Central memory CD8-positive, alpha-beta T cell (primary cell): ENCODE results near the gene REELD1.

Source experiments
- ATAC-seq: fragments of 150-1000 bp; cut with Tn5 transposase; replicated peaks from 2 replicates; pipeline ENCODE4 v1.10.0; 2022; ENCODE audit warnings: mild to moderate bottlenecking, moderate FRiP score, moderate number of reproducible peaks; ENCODE audit not compliant: poor library complexity, severe bottlenecking; ENCODE audit errors: extremely low read depth
- DNase-seq, 2 donors: peaks; one replicate each; pipeline ENCODE4 v3.0.0; 2021; ENCODE audit warnings: low spot score in 2 of 2
- H3K27ac Mint-ChIP-seq: one replicate; pipeline ENCODE4 v1.8.0; 2022; ENCODE audit warnings: low read depth, mild to moderate bottlenecking, moderate library complexity, mixed read lengths
- H3K27me3 Mint-ChIP-seq: one replicate; pipeline ENCODE4 v1.8.0; 2022; ENCODE audit warnings: mixed read lengths
- H3K36me3 Mint-ChIP-seq: one replicate; pipeline ENCODE4 v1.8.0; 2022; ENCODE audit warnings: mild to moderate bottlenecking, moderate library complexity, mixed read lengths; ENCODE audit not compliant: insufficient read depth
- H3K4me1 Mint-ChIP-seq: one replicate; pipeline ENCODE4 v1.8.0; 2022; ENCODE audit warnings: mixed read lengths
- H3K4me3 Mint-ChIP-seq: one replicate; pipeline ENCODE4 v1.8.0; 2022; ENCODE audit warnings: mild to moderate bottlenecking, moderate library complexity, mixed read lengths
- H3K9me3 Mint-ChIP-seq: one replicate; pipeline ENCODE4 v1.8.0; 2022; ENCODE audit warnings: mixed read lengths

REELD1 gene

DNA sequence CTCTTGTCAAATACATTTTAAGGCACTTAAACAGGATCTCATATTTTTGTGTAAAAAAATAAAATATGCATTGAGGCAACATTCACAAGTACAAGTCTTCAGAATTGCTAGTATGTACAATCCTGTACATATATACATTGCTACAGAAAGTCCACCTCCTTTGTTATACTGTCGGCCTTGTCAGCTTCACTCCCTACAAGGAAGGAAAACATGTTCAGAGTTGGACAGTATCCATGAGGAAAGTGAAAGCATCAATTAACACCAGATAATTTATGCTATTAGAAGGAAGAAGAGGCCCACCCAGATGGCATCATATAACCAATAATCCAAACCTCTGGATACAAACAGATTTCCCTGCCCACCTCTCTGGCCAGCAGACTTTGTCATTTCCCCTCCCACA lies 42.0 kb downstream of the REELD1 start:
- Mint-ChIP-seq H3K9me3 (no peaks in the 10 kb centered on the region), H3K27ac (no peak overlapping the region), H3K36me3 (no peaks in the 10 kb centered on the region), H3K27me3 (no peaks in the 10 kb centered on the region), H3K4me3 (no peak overlapping the region), H3K4me1 (no peaks in the 10 kb centered on the region)
- DNase-seq (no peak), ATAC-seq (no peak)

DNA sequence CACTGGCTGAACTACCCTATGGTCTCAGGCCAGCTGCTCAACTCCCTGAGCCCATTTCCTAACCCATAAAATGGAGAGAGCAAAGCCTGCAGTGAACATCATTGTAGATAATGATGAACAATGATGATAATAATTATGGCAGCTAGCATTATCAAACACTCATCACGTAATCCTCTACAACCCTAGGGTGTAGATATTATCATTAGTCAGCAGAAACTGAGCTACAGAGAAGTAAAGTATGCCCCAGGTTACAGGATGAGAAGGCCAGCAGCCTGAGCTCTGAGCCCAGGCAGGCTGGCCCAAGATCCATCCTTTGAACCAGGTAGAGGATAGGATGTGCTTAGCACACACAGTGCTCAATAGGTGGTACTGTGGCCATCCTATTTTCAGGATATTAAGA lies 43.2 kb downstream of the REELD1 start:
- H3K36me3 Mint-ChIP-seq, result no peaks in the 10 kb centered on the region
- ATAC-seq (no peak), DNase-seq (no peak)
- no peaks in the 10 kb centered on the region for H3K4me1 Mint-ChIP-seq
- no peak overlapping the region for H3K27ac Mint-ChIP-seq
- no peaks in the 10 kb centered on the region for H3K9me3 Mint-ChIP-seq
- no peaks in the 10 kb centered on the region for H3K27me3 Mint-ChIP-seq
- H3K4me3 Mint-ChIP-seq, result no peak overlapping the region

DNA sequence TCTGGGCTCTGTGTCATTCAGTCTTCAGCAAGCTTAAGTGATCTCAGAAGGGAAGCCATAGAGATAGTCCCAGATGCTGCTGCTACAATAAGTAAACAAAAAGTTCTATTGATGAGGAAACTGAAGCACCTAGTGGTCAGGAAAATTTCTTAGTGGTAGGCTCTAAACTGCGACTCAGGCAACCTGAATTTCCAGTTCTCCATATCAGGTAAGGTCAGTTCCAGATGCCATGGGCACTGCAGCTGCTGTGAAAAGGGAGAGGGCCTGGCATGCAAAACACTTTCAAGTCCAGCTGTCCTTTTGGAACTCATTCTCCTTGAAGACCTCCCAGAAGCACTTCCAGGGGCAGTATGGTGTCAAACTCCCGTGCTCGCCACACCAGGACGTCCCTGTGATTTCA lies 46.2 kb downstream of the REELD1 start:
- Mint-ChIP-seq H3K27ac (no peak overlapping the region), H3K4me1 (no peaks in the 10 kb centered on the region), H3K9me3 (no peaks in the 10 kb centered on the region), H3K36me3 (no peaks in the 10 kb centered on the region), H3K27me3 (no peaks in the 10 kb centered on the region), H3K4me3 (no peak overlapping the region)
- no peak for ATAC-seq
- DNase-seq, result no peak

DNA sequence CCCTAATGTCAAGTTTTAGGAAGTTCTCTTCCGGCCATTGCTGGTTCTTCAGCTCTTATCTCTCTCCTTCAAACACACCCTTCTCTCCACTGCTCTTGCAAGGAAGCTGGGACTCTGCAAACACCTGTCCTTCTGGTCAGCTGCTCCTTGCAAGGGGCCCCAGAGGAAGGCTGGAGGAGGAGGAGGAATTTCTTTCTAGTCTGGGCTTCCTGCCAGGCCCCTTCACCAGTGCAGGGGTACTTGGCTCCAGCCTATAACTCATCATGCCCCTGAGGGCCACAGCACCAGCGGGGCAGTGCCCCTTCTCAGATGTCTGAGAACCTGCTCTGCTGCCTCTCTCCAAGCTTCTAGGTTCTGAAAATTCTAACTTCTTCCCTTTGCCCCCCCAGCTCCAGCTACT lies 46.7 kb downstream of the REELD1 start:
- H3K4me3 Mint-ChIP-seq, result no peak overlapping the region
- H3K27me3 Mint-ChIP-seq, result no peaks in the 10 kb centered on the region
- no peak overlapping the region for H3K27ac Mint-ChIP-seq
- no peak for ATAC-seq
- no peak for DNase-seq
- H3K4me1 Mint-ChIP-seq, result no peaks in the 10 kb centered on the region
- no peaks in the 10 kb centered on the region for H3K9me3 Mint-ChIP-seq
- H3K36me3 Mint-ChIP-seq, result peaks cover under 1% of the 10 kb centered on the region

DNA sequence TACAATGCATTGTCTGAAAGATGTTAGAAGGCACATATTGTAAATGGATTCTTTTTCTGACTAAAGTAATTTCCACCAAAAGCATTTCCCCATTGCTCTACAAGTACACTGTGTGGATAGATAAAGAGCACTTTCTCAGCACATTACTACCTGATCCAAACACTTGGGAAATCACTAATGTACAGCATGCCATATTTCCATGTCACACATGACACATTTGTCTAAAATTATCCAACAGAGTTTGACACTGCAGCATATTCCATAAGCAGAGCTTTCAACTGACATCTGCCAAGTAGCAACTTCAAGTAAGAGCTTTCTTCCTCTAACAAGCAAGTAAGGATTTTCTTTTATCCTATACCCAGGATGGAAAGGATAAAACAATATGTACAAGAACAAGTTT lies 49.5 kb downstream of the REELD1 start:
- Mint-ChIP-seq H3K27me3 (no peaks in the 10 kb centered on the region), H3K4me1 (no peaks in the 10 kb centered on the region), H3K9me3 (no peaks in the 10 kb centered on the region), H3K36me3 (peaks cover 2% of the 10 kb centered on the region), H3K27ac (no peak overlapping the region), H3K4me3 (no peak overlapping the region)
- ATAC-seq (no peak), DNase-seq (no peak)

DNA sequence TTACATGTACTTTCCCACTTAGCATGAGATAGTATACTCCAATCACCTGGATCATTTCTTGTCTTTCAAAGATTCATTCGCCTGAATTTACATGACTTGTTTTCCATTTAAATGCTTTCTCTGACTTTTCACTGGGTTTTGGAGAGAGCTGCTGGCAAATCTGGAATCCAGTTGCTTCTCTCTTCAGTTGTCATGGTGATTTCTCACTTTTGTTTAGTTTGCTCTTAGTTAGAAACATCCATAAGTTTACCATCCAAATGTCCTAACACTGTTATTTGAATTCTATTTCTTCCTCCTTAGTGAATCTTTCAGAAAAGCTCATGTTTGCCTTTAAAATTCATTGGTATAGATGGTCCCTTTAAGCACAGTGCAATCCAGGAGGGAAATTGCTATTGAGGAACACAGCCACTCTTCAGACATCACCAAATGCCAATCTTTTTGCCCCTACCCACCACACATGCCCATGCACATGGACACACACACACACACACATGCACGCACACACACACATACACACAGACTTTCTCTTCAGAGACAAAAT lies 51.7 kb downstream of the REELD1 start:
- DNase-seq (no peak), ATAC-seq (no peak)
- peaks cover 2% of the 10 kb centered on the region for H3K36me3 Mint-ChIP-seq
- no peaks in the 10 kb centered on the region for H3K4me1 Mint-ChIP-seq
- H3K4me3 Mint-ChIP-seq, result no peak overlapping the region
- H3K27me3 Mint-ChIP-seq, result no peaks in the 10 kb centered on the region
- no peaks in the 10 kb centered on the region for H3K9me3 Mint-ChIP-seq
- no peak overlapping the region for H3K27ac Mint-ChIP-seq

DNA sequence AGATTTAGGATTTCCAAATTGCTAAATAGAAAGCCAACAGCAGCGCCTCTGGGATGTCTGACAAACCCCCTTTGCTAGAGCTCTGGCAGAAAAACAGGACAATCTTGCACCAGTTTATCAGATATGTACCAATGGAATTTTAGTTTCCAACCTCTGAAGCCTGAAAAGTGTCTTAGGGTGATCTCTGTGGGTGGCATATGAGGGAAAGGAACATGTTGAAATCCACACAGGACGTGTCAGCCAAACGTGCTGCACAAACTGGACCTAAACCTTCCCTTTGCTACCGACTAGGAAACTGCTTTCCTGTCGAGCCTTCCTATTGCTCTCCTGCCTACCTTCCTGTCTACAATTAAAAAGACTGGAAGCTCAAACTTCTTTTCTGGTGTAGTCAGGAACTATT lies 53.5 kb downstream of the REELD1 start:
- Mint-ChIP-seq H3K27me3 (no peaks in the 10 kb centered on the region), H3K9me3 (no peaks in the 10 kb centered on the region), H3K36me3 (peaks cover 2% of the 10 kb centered on the region), H3K27ac (no peak overlapping the region), H3K4me3 (no peak overlapping the region), H3K4me1 (no peaks in the 10 kb centered on the region)
- ATAC-seq (no peak), DNase-seq (no peak)

DNA sequence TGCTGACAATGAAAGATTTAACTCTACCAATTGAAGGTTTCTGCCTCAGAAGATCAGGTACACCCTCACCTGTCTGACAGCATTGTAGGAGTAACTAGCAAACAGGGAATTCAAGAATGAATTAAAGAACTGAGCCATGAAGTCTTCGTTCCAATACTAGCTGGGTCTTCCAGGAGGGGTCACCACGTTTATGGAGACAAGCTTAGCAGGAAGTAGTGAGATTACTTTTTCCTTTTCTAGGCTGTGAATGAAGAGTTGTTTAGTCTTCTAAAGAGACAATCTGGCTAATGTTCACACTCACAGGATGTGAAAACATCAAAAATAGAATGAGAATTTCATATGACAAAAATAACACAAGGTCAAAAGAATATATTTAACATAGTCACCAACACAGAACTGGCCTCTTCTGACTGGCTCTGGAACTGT lies 54.9 kb downstream of the REELD1 start:
- no peak for ATAC-seq
- DNase-seq, result no peak
- Mint-ChIP-seq H3K27ac (no peak overlapping the region), H3K4me1 (no peaks in the 10 kb centered on the region), H3K27me3 (no peaks in the 10 kb centered on the region), H3K4me3 (no peak overlapping the region), H3K9me3 (no peaks in the 10 kb centered on the region), H3K36me3 (peaks cover 2% of the 10 kb centered on the region)

DNA sequence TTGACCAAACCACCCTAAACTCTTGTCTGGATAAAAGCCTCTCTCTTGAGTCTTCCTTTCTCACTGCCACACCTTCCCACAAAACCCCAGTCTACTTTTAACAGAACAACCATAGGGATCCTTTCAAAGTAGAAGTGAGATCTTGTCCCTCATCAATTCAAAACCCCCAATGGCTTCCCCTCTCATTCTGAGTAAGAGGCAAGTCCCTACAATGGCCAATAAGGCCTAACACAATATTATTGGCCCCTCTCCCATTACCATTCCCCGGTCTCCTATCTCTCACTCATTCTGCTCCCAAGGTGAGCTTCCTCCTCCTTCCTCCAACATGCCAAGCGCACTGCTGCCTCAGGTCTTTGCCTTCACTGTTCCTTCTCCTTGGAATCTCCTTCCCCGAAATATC lies 57.1 kb downstream of the REELD1 start:
- H3K27ac Mint-ChIP-seq, result no peak overlapping the region
- H3K36me3 Mint-ChIP-seq, result no peaks in the 10 kb centered on the region
- no peak for ATAC-seq
- no peaks in the 10 kb centered on the region for H3K9me3 Mint-ChIP-seq
- H3K4me1 Mint-ChIP-seq, result no peaks in the 10 kb centered on the region
- no peak overlapping the region for H3K4me3 Mint-ChIP-seq
- DNase-seq, result no peak
- no peaks in the 10 kb centered on the region for H3K27me3 Mint-ChIP-seq

DNA sequence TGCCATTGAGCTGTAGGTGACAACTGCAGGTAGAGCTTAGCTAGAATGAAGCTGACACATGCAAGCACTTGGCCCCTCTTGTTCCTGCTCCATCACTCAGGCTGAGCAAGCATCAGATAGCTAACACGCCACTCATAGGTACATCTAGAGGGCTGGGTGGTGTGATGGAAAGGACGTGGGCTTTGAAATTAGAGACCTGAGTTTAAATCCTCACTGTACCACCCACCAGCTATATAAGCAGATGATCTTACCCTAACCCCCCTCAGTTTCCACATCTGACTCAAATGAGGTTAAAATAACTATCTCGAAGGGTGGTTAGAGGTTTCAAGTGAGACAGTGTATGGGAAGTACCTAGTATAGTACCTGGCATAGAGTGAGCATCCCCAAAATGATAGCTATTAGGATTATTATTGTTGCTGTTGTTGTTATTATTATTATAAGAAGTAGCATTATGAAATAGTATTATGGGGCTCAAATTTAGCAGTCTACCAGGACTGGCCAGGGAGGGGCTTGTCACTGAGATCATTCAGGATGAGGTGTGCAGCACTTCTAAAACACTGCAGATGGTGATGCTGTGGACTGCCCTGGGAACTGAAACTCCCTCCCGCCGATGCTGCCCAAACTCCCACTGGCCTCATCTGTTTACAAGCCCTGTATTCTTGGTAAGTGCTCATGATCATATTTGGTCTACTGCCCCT lies 59.0 kb downstream of the REELD1 start:
- H3K36me3 Mint-ChIP-seq, result no peaks in the 10 kb centered on the region
- H3K27me3 Mint-ChIP-seq, result no peaks in the 10 kb centered on the region
- DNase-seq (no peak), ATAC-seq (no peak)
- H3K4me3 Mint-ChIP-seq, result no peak overlapping the region
- H3K27ac Mint-ChIP-seq, result no peak overlapping the region
- H3K4me1 Mint-ChIP-seq, result no peaks in the 10 kb centered on the region
- no peaks in the 10 kb centered on the region for H3K9me3 Mint-ChIP-seq

DNA sequence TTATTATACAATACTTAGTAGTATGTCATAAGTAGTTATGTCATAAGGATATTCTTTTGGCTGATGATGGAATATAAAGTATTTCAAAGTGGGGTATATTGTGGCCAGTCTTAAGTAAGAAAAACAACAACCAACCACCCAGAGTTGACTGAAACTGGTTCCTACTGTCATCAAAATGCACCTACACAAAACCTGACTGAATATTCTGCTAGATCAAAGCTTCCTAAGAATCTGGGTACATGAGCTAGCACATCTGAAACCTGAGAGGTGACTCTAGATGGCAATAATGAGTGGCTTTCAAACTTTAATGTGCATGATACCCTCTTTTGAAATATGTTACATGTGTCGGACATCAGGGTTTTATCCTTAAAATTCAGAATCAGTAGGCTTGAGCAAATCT lies 60.4 kb downstream of the REELD1 start:
- no peaks in the 10 kb centered on the region for H3K9me3 Mint-ChIP-seq
- no peaks in the 10 kb centered on the region for H3K4me1 Mint-ChIP-seq
- no peak overlapping the region for H3K4me3 Mint-ChIP-seq
- no peaks in the 10 kb centered on the region for H3K27me3 Mint-ChIP-seq
- H3K36me3 Mint-ChIP-seq, result no peaks in the 10 kb centered on the region
- DNase-seq (no peak), ATAC-seq (no peak)
- H3K27ac Mint-ChIP-seq, result no peak overlapping the region

DNA sequence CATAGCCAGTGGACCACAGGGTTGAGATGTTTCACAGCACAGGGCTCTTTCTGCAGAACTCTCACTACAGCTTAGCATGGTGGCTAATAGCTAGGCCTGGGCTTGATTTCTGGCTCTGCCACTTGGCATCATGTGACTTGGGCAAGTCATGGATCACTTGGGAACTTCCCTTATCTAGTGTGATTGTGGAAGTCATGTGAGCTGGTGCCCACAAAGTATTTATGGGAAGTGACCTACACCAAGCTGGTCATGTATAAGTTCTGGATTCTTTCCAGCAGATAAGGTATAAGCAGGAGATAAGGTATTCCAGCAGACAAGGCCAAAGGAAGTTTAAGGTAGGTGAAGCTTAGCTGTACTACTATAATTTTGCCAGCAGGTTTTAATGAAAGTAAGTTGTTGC lies 61.0 kb downstream of the REELD1 start:
- Mint-ChIP-seq H3K9me3 (no peaks in the 10 kb centered on the region), H3K4me1 (no peaks in the 10 kb centered on the region), H3K36me3 (no peaks in the 10 kb centered on the region), H3K4me3 (no peak overlapping the region), H3K27me3 (no peaks in the 10 kb centered on the region), H3K27ac (no peak overlapping the region)
- ATAC-seq (no peak), DNase-seq (no peak)

DNA sequence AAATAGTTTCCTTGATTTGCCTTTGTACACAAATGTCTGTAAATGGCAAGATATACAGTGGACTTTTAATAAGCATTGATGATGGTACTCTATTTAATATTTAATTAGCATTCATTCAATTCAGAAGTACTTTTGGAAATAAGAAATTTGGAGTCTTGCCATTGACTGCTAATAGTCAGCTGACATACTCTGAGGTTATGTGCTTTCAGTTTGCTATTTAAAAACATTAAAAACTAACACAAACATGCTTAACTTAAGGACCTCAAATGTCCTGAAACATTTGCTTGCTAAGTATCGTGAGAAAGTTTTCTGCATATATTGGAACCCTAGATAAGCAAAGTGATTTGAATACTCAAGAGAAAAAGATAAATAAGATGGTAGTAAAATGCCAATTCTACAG lies 64.6 kb downstream of the REELD1 start:
- no peaks in the 10 kb centered on the region for H3K9me3 Mint-ChIP-seq
- H3K36me3 Mint-ChIP-seq, result peaks cover 3% of the 10 kb centered on the region
- H3K4me1 Mint-ChIP-seq, result no peaks in the 10 kb centered on the region
- no peak for DNase-seq
- ATAC-seq, result no peak
- no peak overlapping the region for H3K4me3 Mint-ChIP-seq
- H3K27ac Mint-ChIP-seq, result no peak overlapping the region
- H3K27me3 Mint-ChIP-seq, result no peaks in the 10 kb centered on the region
